NT2/D1 (cell line): ENCODE measurements around the gene ZSCAN10.
"Not testable (repeated sequence)": the region's sequence is repeated elsewhere in the genome, so short reads cannot be mapped to it uniquely, and the experiment has no call there.

Experiments
- DNase-seq: peaks from one replicate; pipeline ENCODE4 v3.0.0-alpha.2; 2011; ENCODE audit warnings: low read depth, low spot score
- H3K27me3 ChIP-seq: 2 replicates; pipeline ENCODE4 v1.6.0; 2011; ENCODE audit warnings: mild to moderate bottlenecking; ENCODE audit not compliant: insufficient read length, insufficient read depth
- H3K36me3 ChIP-seq: 2 replicates; pipeline ENCODE4 v1.6.1; 2011; ENCODE audit warnings: mild to moderate bottlenecking, low read length, mixed read lengths; ENCODE audit not compliant: insufficient read depth, insufficient read length
- H3K4me1 ChIP-seq: 2 replicates; pipeline ENCODE4 v1.5.1; 2011; ENCODE audit not compliant: insufficient read depth, insufficient read length
- H3K4me3 ChIP-seq: 2 replicates; pipeline ENCODE4 v1.5.1; 2011; ENCODE audit warnings: low read depth; ENCODE audit not compliant: insufficient read length
- H3K9ac ChIP-seq: 2 replicates; pipeline ENCODE4 v1.6.0; 2011; ENCODE audit warnings: low read depth; ENCODE audit not compliant: insufficient read length
- H3K9me3 ChIP-seq: 2 replicates; pipeline ENCODE4 v1.5.1; 2011; ENCODE audit warnings: mild to moderate bottlenecking, low read length; ENCODE audit not compliant: insufficient read depth
- SUZ12 ChIP-seq: IDR thresholded peaks from 2 replicates; pipeline ENCODE4 v1.6.1; 2011; ENCODE audit not compliant: insufficient read length, insufficient read depth; ENCODE audit errors: extremely low read depth
- YY1 ChIP-seq: IDR thresholded peaks from 2 replicates; pipeline ENCODE4 v1.6.1; 2011; ENCODE audit not compliant: insufficient read length, insufficient read depth
- ZNF274 ChIP-seq: IDR thresholded peaks from 2 replicates; pipeline ENCODE4 v1.6.1; 2011; ENCODE audit warnings: mild to moderate bottlenecking, low read depth, low read length

The ZSCAN10 gene

GRCh38 chr16:3144321-3144983 is 45.4 kb upstream of the ZSCAN10 start:
- DNase-seq: no peak
- peaks cover 31% of the 10 kb centered on the region for H3K36me3 ChIP-seq
- TF ChIP-seq ZNF274 (no peak), YY1 (no peak), SUZ12 (no peak)
- H3K27me3 ChIP-seq: peaks cover 24% of the 10 kb centered on the region
- H3K4me3 ChIP-seq: no peak overlapping the region
- H3K4me1 ChIP-seq: peaks cover 27% of the 10 kb centered on the region
- H3K9ac ChIP-seq: peak overlapping the region; percentile 42
- H3K9me3 ChIP-seq: no peaks in the 10 kb centered on the region

- Histone ChIP-seq H3K27me3 (peaks cover 18% of the 10 kb centered on the region), H3K36me3 (peaks cover 37% of the 10 kb centered on the region), H3K9ac (no peak overlapping the region), H3K4me3 (no peak overlapping the region), H3K4me1 (peaks cover 22% of the 10 kb centered on the region), H3K9me3 (no peaks in the 10 kb centered on the region)
- TF ChIP-seq ZNF274 (no peak), SUZ12 (no peak), YY1 (no peak)
- no peak for DNase-seq
Observed at GRCh38 chr16:3143598-3144320, 44.7 kb upstream of the ZSCAN10 start.

GRCh38 chr16:3143189-3143588 is 44.1 kb upstream of the ZSCAN10 start:
- H3K36me3 ChIP-seq: peaks cover 43% of the 10 kb centered on the region
- H3K9me3 ChIP-seq: no peaks in the 10 kb centered on the region
- TF ChIP-seq ZNF274: no peak
- H3K9ac ChIP-seq: no peak overlapping the region
- no peak overlapping the region for H3K4me3 ChIP-seq
- peaks cover 26% of the 10 kb centered on the region for H3K4me1 ChIP-seq
- peaks cover 12% of the 10 kb centered on the region for H3K27me3 ChIP-seq
- no peak for DNase-seq

GRCh38 chr16:3142770-3143169 is 43.7 kb upstream of the ZSCAN10 start:
- H3K9ac ChIP-seq: no peak overlapping the region
- no peaks in the 10 kb centered on the region for H3K9me3 ChIP-seq
- peaks cover 46% of the 10 kb centered on the region for H3K36me3 ChIP-seq
- TF ChIP-seq SUZ12 (no peak), ZNF274 (no peak), YY1 (no peak)
- no peak for DNase-seq
- peaks cover 28% of the 10 kb centered on the region for H3K4me1 ChIP-seq
- H3K27me3 ChIP-seq: peaks cover 8% of the 10 kb centered on the region
- H3K4me3 ChIP-seq: no peak overlapping the region

- H3K9me3 ChIP-seq: no peaks in the 10 kb centered on the region
- no peak for DNase-seq
- H3K4me1 ChIP-seq: peaks cover 31% of the 10 kb centered on the region
- H3K36me3 ChIP-seq: peaks cover 51% of the 10 kb centered on the region
- H3K27me3 ChIP-seq: peaks cover 4% of the 10 kb centered on the region
- H3K9ac ChIP-seq: no peak overlapping the region
- no peak overlapping the region for H3K4me3 ChIP-seq
- no peak for TF ChIP-seq YY1
- TF ChIP-seq ZNF274: no peak
Observed at GRCh38 chr16:3142327-3142726, 43.2 kb upstream of the ZSCAN10 start.

GRCh38 chr16:3141781-3142311 is 42.8 kb upstream of the ZSCAN10 start:
- Histone ChIP-seq H3K27me3 (no peaks in the 10 kb centered on the region), H3K9ac (no peak overlapping the region), H3K4me1 (peaks cover 32% of the 10 kb centered on the region), H3K9me3 (no peaks in the 10 kb centered on the region), H3K36me3 (peaks cover 55% of the 10 kb centered on the region), H3K4me3 (no peak overlapping the region)
- TF ChIP-seq YY1: no peak
- DNase-seq: no peak

- H3K36me3 ChIP-seq: peaks cover 55% of the 10 kb centered on the region
- no peaks in the 10 kb centered on the region for H3K27me3 ChIP-seq
- H3K9me3 ChIP-seq: no peaks in the 10 kb centered on the region
- no peak for DNase-seq
- H3K9ac ChIP-seq: no peak overlapping the region
- peaks cover 27% of the 10 kb centered on the region for H3K4me1 ChIP-seq
- no peak overlapping the region for H3K4me3 ChIP-seq
- TF ChIP-seq SUZ12 (no peak), ZNF274 (no peak), YY1 (no peak)
Observed at GRCh38 chr16:3140603-3141427, 41.7 kb upstream of the ZSCAN10 start.

GRCh38 chr16:3139561-3139960 is 40.5 kb upstream of the ZSCAN10 start:
- peaks cover 19% of the 10 kb centered on the region for H3K4me1 ChIP-seq
- H3K36me3 ChIP-seq: peaks cover 55% of the 10 kb centered on the region
- not testable (repeated sequence) for H3K9me3 ChIP-seq, H3K4me3 ChIP-seq, DNase-seq, H3K27me3 ChIP-seq, H3K9ac ChIP-seq
